ENCODE measurements around the gene CLC. TPM values are rescaled to one million over a fixed set of nuclear protein-coding genes. Genes with fewer than 3 reads are reported as not detected.

The CLC gene
- total RNA-seq, 2 experiments from 2014 or later = not detected

GRCh38 chr19:39746836-39747529 lies 9.2 kb upstream of the CLC start:
- no peak overlapping the region for H3K27ac Mint-ChIP-seq
- POLR2A ChIA-PET = no interaction called here
- no peaks in the 10 kb centered on the region for H3K36me3 Mint-ChIP-seq (ENCODE audit: low read depth)
- H3K9me3 Mint-ChIP-seq = no peaks in the 10 kb centered on the region
- no peaks in the 10 kb centered on the region for H3K4me1 Mint-ChIP-seq
- no peak for DNase-seq
- H3K4me3 Mint-ChIP-seq = no peak overlapping the region
- CTCF ChIA-PET = no interaction called here
- H3K27me3 Mint-ChIP-seq = peaks cover 47% of the 10 kb centered on the region

GRCh38 chr19:39745643-39746042 lies 7.8 kb upstream of the CLC start:
- Mint-ChIP-seq H3K27me3 (peaks cover 43% of the 10 kb centered on the region), H3K9me3 (no peaks in the 10 kb centered on the region), H3K4me3 (no peak overlapping the region), H3K4me1 (no peaks in the 10 kb centered on the region), H3K27ac (no peak overlapping the region), H3K36me3 (ENCODE audit: low read depth) (no peaks in the 10 kb centered on the region)
- ChIA-PET CTCF (no interaction called here), POLR2A (no interaction called here)
- DNase-seq = no peak

- CTCF ChIA-PET = no interaction called here
- Mint-ChIP-seq H3K27ac (no peak overlapping the region), H3K36me3 (ENCODE audit: low read depth) (no peaks in the 10 kb centered on the region), H3K9me3 (no peaks in the 10 kb centered on the region), H3K27me3 (peaks cover 14% of the 10 kb centered on the region), H3K4me3 (peak overlapping the region; percentile 36), H3K4me1 (peaks cover 9% of the 10 kb centered on the region)
- no peak for DNase-seq
- POLR2A ChIA-PET = no interaction called here
Observed at GRCh38 chr19:39740395-39740794, 2.6 kb upstream of the CLC start.

GRCh38 chr19:39738814-39739213 lies 985 bp upstream of the CLC start:
- Mint-ChIP-seq H3K9me3 (no peaks in the 10 kb centered on the region), H3K4me1 (peaks cover 9% of the 10 kb centered on the region), H3K27ac (no peak overlapping the region), H3K27me3 (peaks cover 12% of the 10 kb centered on the region), H3K4me3 (no peak overlapping the region), H3K36me3 (ENCODE audit: low read depth) (no peaks in the 10 kb centered on the region)
- ChIA-PET CTCF (interaction anchor here (1.0 kb wide), 1 partner anchor 18 kb away, joined by 3 read pairs; no protein-coding TSS in a partner anchor), POLR2A (no interaction called here)
- DNase-seq = no peak

- Mint-ChIP-seq H3K36me3 (ENCODE audit: low read depth) (no peaks in the 10 kb centered on the region), H3K4me1 (peaks cover 9% of the 10 kb centered on the region), H3K27me3 (peaks cover under 1% of the 10 kb centered on the region), H3K9me3 (no peaks in the 10 kb centered on the region), H3K27ac (no peak overlapping the region), H3K4me3 (no peak overlapping the region)
- CTCF ChIA-PET = no interaction called here
- POLR2A ChIA-PET = no interaction called here
- DNase-seq = no peak
Observed at GRCh38 chr19:39737351-39737750, 478 bp downstream of the CLC start.

GRCh38 chr19:39736088-39736487 lies 1.7 kb downstream of the CLC start:
- Mint-ChIP-seq H3K27me3 (peaks cover under 1% of the 10 kb centered on the region), H3K4me1 (peaks cover 9% of the 10 kb centered on the region)
- CTCF ChIA-PET = interaction anchor here (0.6 kb wide), 2 partner anchors 33 to 1912 kb away, joined by 3 to 4 read pairs; no protein-coding TSS in a partner anchor

GRCh38 chr19:39735688-39736087 lies 2.1 kb downstream of the CLC start:
- Mint-ChIP-seq H3K27ac (no peak overlapping the region), H3K4me1 (peaks cover 9% of the 10 kb centered on the region), H3K4me3 (no peak overlapping the region), H3K9me3 (no peaks in the 10 kb centered on the region), H3K27me3 (peaks cover 2% of the 10 kb centered on the region), H3K36me3 (ENCODE audit: low read depth) (no peaks in the 10 kb centered on the region)
- POLR2A ChIA-PET = no interaction called here
- no peak for DNase-seq
- CTCF ChIA-PET = interaction anchor here (0.6 kb wide), 1 partner anchor 1912 kb away, joined by 4 read pairs; no protein-coding TSS in a partner anchor

More at GRCh38 chr19:39736088-39736487, 1.7 kb downstream of the CLC start:
- Mint-ChIP-seq H3K27ac (no peak overlapping the region), H3K4me3 (no peak overlapping the region), H3K36me3 (ENCODE audit: low read depth) (no peaks in the 10 kb centered on the region), H3K9me3 (no peaks in the 10 kb centered on the region)
- POLR2A ChIA-PET = no interaction called here
- DNase-seq = no peak

GRCh38 chr19:39733841-39734240 lies 4.0 kb downstream of the CLC start:
- ChIA-PET POLR2A (no interaction called here), CTCF (no interaction called here)
- Mint-ChIP-seq H3K4me1 (peaks cover 1% of the 10 kb centered on the region), H3K27ac (no peak overlapping the region), H3K36me3 (ENCODE audit: low read depth) (no peaks in the 10 kb centered on the region), H3K27me3 (peaks cover 5% of the 10 kb centered on the region), H3K9me3 (no peaks in the 10 kb centered on the region), H3K4me3 (no peak overlapping the region)
- DNase-seq = no peak

- POLR2A ChIA-PET = no interaction called here
Observed at GRCh38 chr19:39731685-39732084, 6.1 kb downstream of the CLC start.

GRCh38 chr19:39729594-39729993 lies 8.2 kb downstream of the CLC start:
- ChIA-PET CTCF (no interaction called here), POLR2A (no interaction called here)
- H3K27me3 Mint-ChIP-seq = peaks cover 10% of the 10 kb centered on the region
- no peak for DNase-seq
- H3K27ac Mint-ChIP-seq = no peak overlapping the region
- H3K4me3 Mint-ChIP-seq = no peak overlapping the region
- H3K4me1 Mint-ChIP-seq = no peaks in the 10 kb centered on the region
- no peaks in the 10 kb centered on the region for H3K9me3 Mint-ChIP-seq
- no peaks in the 10 kb centered on the region for H3K36me3 Mint-ChIP-seq (ENCODE audit: low read depth)

More at GRCh38 chr19:39731685-39732084, 6.1 kb downstream of the CLC start:
- Mint-ChIP-seq H3K36me3 (ENCODE audit: low read depth) (no peaks in the 10 kb centered on the region), H3K27me3 (peaks cover 5% of the 10 kb centered on the region), H3K9me3 (no peaks in the 10 kb centered on the region), H3K4me1 (no peaks in the 10 kb centered on the region), H3K4me3 (no peak overlapping the region), H3K27ac (no peak overlapping the region)
- CTCF ChIA-PET = no interaction called here
- no peak for DNase-seq

GRCh38 chr19:39728040-39728439 lies 9.8 kb downstream of the CLC start:
- H3K27ac Mint-ChIP-seq = no peak overlapping the region
- POLR2A ChIA-PET = no interaction called here

GRCh38 chr19:39727070-39727800 lies 10.6 kb downstream of the CLC start:
- CTCF ChIA-PET = no interaction called here

More at GRCh38 chr19:39728040-39728439, 9.8 kb downstream of the CLC start:
- Mint-ChIP-seq H3K4me1 (no peaks in the 10 kb centered on the region), H3K36me3 (ENCODE audit: low read depth) (no peaks in the 10 kb centered on the region), H3K27me3 (peaks cover 25% of the 10 kb centered on the region), H3K4me3 (no peak overlapping the region), H3K9me3 (no peaks in the 10 kb centered on the region)
- CTCF ChIA-PET = no interaction called here
- no peak for DNase-seq

GRCh38 chr19:39725995-39726394 lies 11.8 kb downstream of the CLC start:
- ChIA-PET POLR2A (no interaction called here), CTCF (no interaction called here)
- Mint-ChIP-seq H3K27ac (no peak overlapping the region), H3K4me1 (no peaks in the 10 kb centered on the region), H3K27me3 (peaks cover 35% of the 10 kb centered on the region), H3K9me3 (no peaks in the 10 kb centered on the region), H3K36me3 (ENCODE audit: low read depth) (no peaks in the 10 kb centered on the region), H3K4me3 (no peak overlapping the region)
- no peak for DNase-seq

More at GRCh38 chr19:39727070-39727800, 10.6 kb downstream of the CLC start:
- POLR2A ChIA-PET = no interaction called here
- H3K36me3 Mint-ChIP-seq (ENCODE audit: low read depth) = no peaks in the 10 kb centered on the region
- no peak overlapping the region for H3K4me3 Mint-ChIP-seq
- peaks cover 33% of the 10 kb centered on the region for H3K27me3 Mint-ChIP-seq
- DNase-seq = no peak
- no peaks in the 10 kb centered on the region for H3K9me3 Mint-ChIP-seq
- H3K27ac Mint-ChIP-seq = no peak overlapping the region
- H3K4me1 Mint-ChIP-seq = no peaks in the 10 kb centered on the region
